IMR-90 (cell line): Measurements from ENCODE around the gene POMT2.

Experiments
- BHLHE40 ChIP-seq: fragments of 150-350 bp; IDR thresholded peaks from 2 replicates; pipeline ENCODE4 v1.6.1; 2016; ENCODE audit warnings: mild to moderate bottlenecking, low read depth, low read length
- CEBPB ChIP-seq: IDR thresholded peaks from 2 replicates; pipeline ENCODE4 v1.6.1; 2012; ENCODE audit warnings: low read depth, low read length, improper control_type of control experiment
- CTCF ChIP-seq: conservative IDR thresholded peaks from 2 replicates; pipeline ENCODE4 v1.5.1; 2012; ENCODE audit warnings: mild to moderate bottlenecking, low read depth, low read length, improper control_type of control experiment
- FOS ChIP-seq: fragments of 150-350 bp; IDR thresholded peaks from 2 replicates; pipeline ENCODE4 v1.6.1; 2016; ENCODE audit warnings: low read depth, low read length
- MAFK ChIP-seq: IDR thresholded peaks from 2 replicates; pipeline ENCODE4 v1.6.1; 2012; ENCODE audit warnings: low read depth, low read length, improper control_type of control experiment
- POLR2A ChIP-seq: IDR thresholded peaks from 2 replicates; pipeline ENCODE4 v1.6.1; 2012; ENCODE audit warnings: mild to moderate bottlenecking, low read depth, low read length
- RAD21 ChIP-seq: IDR thresholded peaks from 2 replicates; pipeline ENCODE4 v1.6.1; 2012; ENCODE audit warnings: low read length, improper control_type of control experiment
- RCOR1 ChIP-seq: IDR thresholded peaks from 2 replicates; pipeline ENCODE4 v1.6.1; 2012; ENCODE audit warnings: mild to moderate bottlenecking, low read length, improper control_type of control experiment; ENCODE audit not compliant: insufficient replicate concordance
- RFX5 ChIP-seq: IDR thresholded peaks from 2 replicates; pipeline ENCODE4 v1.8.0; 2012; ENCODE audit warnings: low read depth, mild to moderate bottlenecking, low read length, moderate library complexity

GRCh38 chr14:77356899-77357298 lies 36.2 kb upstream of the POMT2 start:
- no peak for TF ChIP-seq RAD21
- no peak for TF ChIP-seq CTCF
- TF ChIP-seq RFX5 = no peak
- no peak for TF ChIP-seq FOS
- no peak for TF ChIP-seq RCOR1
- TF ChIP-seq MAFK = no peak
- no peak for TF ChIP-seq POLR2A
- TF ChIP-seq BHLHE40 = no peak
- no peak for TF ChIP-seq CEBPB
